ENCODE results near the gene CHEK1. TPM values are rescaled to one million over a fixed set of nuclear protein-coding genes. Genes with fewer than 3 reads are reported as not detected.

CHEK1 gene
- total and polyA plus RNA-seq, 9 of the 15 experiments (the other 6 are each of a cell fraction or from before 2014, with no cell fraction given) = 62.6 to 108 (median 87.5) TPM

GRCh38 chr11:125592305-125593113, 32.5 kb upstream of the CHEK1 start, which contains the start of gene STT3A (continued):
- no peak for TF ChIP-seq ZNF79 (CRISPR knock-in tag; IDR thresholded peaks at IDR 0.05; ENCODE audit: low read depth)
- TF ChIP-seq ZNF324 (CRISPR knock-in tag; IDR thresholded peaks at IDR 0.05) = no peak
- TF ChIP-seq, protein P1, sequence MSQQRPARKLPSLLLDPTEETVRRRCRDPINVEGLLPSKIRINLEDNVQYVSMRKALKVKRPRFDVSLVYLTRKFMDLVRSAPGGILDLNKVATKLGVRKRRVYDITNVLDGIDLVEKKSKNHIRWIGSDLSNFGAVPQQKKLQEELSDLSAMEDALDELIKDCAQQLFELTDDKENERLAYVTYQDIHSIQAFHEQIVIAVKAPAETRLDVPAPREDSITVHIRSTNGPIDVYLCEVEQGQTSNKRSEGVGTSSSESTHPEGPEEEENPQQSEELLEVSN (IDR thresholded peaks at IDR 0.05; ENCODE audit: borderline replicate concordance in 1 of 2, extremely low read depth in 1 of 2, insufficient read depth in 1 of 2, insufficient read length in 1 of 2, low read depth in 1 of 2, low read length in 1 of 2, poor library complexity in 1 of 2, severe bottlenecking in 1 of 2) = peak; percentile 91 to 94
- no peak for TF ChIP-seq ZNF253 (CRISPR knock-in tag; conservative IDR thresholded peaks at IDR 0.05)
- TF ChIP-seq HSF4 (CRISPR knock-in tag; IDR thresholded peaks at IDR 0.05; ENCODE audit: borderline replicate concordance) = no peak
- TF ChIP-seq ZFP36 (IDR thresholded peaks at IDR 0.05; ENCODE audit: low read depth, low read length, partially characterized antibody) = no peak
- TF ChIP-seq BDP1 (IDR thresholded peaks at IDR 0.05; ENCODE audit: insufficient read depth, insufficient read length) = no peak
- TF ChIP-seq CHD4 (IDR thresholded peaks at IDR 0.05; ENCODE audit: insufficient read depth, insufficient replicate concordance, low read depth, low read length, poor library complexity, severe bottlenecking) = no peak
- peak; percentile 97 for TF ChIP-seq BHLHE40 (IDR thresholded peaks at IDR 0.05; ENCODE audit: low read length)
- TF ChIP-seq MNT (conservative IDR thresholded peaks at IDR 0.05) = peak; percentile 94 to 97
- TF ChIP-seq, protein P2, sequence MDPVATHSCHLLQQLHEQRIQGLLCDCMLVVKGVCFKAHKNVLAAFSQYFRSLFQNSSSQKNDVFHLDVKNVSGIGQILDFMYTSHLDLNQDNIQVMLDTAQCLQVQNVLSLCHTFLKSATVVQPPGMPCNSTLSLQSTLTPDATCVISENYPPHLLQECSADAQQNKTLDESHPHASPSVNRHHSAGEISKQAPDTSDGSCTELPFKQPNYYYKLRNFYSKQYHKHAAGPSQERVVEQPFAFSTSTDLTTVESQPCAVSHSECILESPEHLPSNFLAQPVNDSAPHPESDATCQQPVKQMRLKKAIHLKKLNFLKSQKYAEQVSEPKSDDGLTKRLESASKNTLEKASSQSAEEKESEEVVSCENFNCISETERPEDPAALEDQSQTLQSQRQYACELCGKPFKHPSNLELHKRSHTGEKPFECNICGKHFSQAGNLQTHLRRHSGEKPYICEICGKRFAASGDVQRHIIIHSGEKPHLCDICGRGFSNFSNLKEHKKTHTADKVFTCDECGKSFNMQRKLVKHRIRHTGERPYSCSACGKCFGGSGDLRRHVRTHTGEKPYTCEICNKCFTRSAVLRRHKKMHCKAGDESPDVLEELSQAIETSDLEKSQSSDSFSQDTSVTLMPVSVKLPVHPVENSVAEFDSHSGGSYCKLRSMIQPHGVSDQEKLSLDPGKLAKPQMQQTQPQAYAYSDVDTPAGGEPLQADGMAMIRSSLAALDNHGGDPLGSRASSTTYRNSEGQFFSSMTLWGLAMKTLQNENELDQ (CRISPR knock-in tag; IDR thresholded peaks at IDR 0.05; ENCODE audit: borderline replicate concordance) = no peak
- no peak for TF ChIP-seq KLF1 (tag; IDR thresholded peaks at IDR 0.05)
- TF ChIP-seq MAFF (IDR thresholded peaks at IDR 0.05; ENCODE audit: low read length) = no peak
- no peak for TF ChIP-seq AFF4 (CRISPR knock-in tag; IDR thresholded peaks at IDR 0.05)
- TF ChIP-seq KAT7 (CRISPR knock-in tag; IDR thresholded peaks at IDR 0.05; ENCODE audit: borderline replicate concordance) = no peak
- no peak for TF ChIP-seq ZNF717 (CRISPR knock-in tag; IDR thresholded peaks at IDR 0.05)
- no peak for TF ChIP-seq ILF3 (IDR thresholded peaks at IDR 0.05; ENCODE audit: borderline replicate concordance)
- TF ChIP-seq PHB (CRISPR knock-in tag; IDR thresholded peaks at IDR 0.05) = 0 out of 2 replicates have a peak, but pooled peaks have one; percentile 9
